Glomerular visceral epithelial cell (primary cell): Measurements from ENCODE around the gene ARSJ.

Source experiments
- DNase-seq: peaks from one replicate; pipeline ENCODE4 v3.0.0-alpha.2; 2016; ENCODE audit errors: extremely low spot score

ARSJ gene

GRCh38 chr4:113987382-113987941 lies 8.0 kb upstream of the ARSJ start:
- DNase-seq, result no peak

DNA sequence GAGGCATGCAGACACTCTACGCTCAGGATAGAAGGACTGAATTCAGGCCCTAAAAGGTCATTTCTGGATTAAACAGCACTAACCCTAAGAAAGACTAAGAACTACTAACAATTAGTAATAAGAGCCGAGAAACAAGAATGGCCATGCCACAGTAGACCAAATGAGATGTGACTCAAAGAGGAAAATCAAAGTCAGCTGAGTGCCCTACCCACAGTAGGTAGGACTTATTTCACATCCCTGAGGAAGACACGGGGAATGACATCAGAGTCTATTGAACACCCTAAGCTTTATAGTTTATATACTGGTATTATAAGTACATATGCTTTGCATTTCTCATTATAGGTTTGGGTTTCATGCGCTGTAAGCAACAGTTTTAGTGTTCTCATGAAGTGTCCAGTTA lies 2.7 kb upstream of the ARSJ start:
- no peak for DNase-seq

DNA sequence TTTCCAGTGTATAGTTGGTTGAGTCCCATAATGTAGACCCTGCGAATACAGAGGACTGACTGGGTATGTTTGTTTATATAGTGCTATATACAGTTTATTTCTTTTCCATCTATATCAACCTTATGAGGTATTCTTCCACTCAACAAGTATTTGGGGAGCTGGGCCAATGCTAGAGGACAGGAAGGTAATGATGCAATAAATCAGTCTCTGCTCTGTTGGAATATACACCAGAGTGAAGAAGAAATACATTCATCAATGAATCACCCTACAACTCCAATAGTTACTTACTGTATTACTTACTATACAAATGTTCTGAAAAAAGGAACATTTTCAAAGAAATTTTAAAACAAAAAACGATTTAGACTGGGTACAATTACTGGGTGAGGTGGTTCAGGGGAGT lies 2.1 kb upstream of the ARSJ start:
- no peak for DNase-seq

GRCh38 chr4:113979905-113980615 lies 613 bp upstream of the ARSJ start:
- DNase-seq, result no peak

DNA sequence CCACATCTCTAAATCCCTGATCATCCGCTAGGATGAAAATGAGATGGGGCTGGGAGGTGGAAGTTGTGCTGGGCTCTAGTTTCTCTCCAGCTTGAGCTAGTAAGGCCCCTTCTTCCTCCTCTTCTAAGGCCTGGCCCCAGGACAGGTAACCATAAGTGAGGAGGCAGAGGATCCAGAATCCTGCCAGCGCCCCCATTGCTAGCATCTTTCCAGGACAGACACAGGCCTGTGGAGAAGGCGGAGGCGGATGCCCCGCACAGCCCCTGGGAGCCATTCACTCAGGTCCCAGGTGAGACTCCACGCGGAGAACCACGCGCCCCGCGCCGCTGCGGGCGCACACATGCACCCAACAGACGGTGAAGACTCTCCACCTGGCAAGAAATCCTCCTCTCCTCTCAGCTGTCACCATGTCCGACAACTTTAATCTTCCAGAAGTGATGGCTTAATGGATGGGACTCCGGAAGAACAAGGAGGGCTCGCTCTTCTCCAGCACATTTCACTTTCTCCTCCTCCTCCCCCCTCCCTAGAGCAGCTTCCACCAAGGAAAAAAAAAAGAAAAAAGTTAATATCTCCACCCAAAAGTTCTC lies 793 bp downstream of the ARSJ start:
- peak; percentile 36 for DNase-seq

DNA sequence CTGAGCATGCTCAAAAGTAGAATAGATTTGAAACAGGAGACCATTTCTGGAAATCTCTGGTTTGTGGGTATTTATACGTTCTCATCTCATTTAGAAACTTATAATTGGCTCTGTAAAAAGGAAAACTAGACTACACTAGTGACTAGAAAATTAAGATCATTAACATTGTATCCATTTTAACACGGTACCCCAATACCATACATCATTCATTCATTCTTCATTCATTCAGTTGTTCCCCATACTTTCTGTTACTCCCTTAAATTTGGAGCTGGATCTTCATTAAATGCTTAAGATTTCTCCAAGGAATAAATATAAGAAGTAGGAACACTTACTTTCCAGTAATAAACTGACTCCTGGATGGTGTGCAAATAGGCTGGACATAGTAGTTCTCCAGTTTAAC lies 1.3 kb downstream of the ARSJ start:
- no peak for DNase-seq

GRCh38 chr4:113977526-113977855 lies 2.0 kb downstream of the ARSJ start:
- no peak for DNase-seq

GRCh38 chr4:113976741-113977525 lies 2.5 kb downstream of the ARSJ start:
- no peak for DNase-seq

GRCh38 chr4:113975578-113975977 lies 3.9 kb downstream of the ARSJ start:
- no peak for DNase-seq

DNA sequence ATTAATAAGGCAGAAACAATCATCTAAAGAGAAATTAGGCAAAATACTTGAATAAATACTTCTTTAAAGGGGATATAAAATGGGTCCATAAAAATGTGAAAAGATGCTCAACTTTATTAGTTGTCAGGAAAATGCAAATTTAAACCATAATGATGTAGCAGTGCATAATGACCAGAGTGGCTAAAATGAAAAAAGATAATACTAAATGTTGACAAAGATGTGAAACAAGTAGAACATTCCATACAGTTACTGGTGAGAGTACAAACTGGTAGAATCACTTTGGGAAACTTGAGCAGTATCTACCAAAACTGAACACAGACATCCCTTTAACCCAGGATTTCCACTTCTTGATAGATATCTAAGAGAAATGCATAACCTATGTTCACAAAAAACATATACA lies 5.0 kb downstream of the ARSJ start:
- no peak for DNase-seq

- DNase-seq, result no peak
These were observed 6.1 kb downstream of the ARSJ start for GRCh38 chr4:113973345-113973744.

GRCh38 chr4:113972781-113973180 lies 6.7 kb downstream of the ARSJ start:
- DNase-seq, result no peak

DNA sequence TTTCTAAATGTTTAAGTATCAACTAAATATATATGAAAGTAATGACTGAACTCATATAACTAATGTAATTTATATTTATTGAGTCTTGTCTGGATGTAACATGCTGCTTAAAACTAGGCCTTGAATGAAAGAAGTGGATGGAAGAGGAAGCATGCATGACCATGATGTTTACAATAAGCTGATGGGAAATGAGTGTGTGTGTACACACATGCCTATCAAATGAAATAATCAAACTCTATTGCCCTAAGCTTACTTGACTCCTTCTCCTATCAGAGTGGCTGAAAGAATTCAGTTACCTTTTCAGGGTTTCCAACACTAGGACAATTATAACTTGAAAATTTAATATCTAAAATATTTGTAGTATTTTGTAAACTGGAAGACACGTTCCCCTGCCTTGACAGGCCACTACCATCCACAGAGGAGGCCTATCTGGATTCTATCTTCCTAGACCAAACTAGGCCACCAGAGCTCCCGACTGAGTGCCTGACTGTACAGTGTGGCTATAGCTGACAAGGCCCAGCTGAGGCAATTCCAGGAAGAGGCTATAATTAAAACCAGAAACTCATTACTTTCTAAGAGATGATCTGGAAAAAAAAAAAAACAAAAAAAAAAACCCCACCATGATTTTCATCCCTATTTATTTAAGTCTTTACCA lies 7.6 kb downstream of the ARSJ start:
- DNase-seq, result no peak

DNA sequence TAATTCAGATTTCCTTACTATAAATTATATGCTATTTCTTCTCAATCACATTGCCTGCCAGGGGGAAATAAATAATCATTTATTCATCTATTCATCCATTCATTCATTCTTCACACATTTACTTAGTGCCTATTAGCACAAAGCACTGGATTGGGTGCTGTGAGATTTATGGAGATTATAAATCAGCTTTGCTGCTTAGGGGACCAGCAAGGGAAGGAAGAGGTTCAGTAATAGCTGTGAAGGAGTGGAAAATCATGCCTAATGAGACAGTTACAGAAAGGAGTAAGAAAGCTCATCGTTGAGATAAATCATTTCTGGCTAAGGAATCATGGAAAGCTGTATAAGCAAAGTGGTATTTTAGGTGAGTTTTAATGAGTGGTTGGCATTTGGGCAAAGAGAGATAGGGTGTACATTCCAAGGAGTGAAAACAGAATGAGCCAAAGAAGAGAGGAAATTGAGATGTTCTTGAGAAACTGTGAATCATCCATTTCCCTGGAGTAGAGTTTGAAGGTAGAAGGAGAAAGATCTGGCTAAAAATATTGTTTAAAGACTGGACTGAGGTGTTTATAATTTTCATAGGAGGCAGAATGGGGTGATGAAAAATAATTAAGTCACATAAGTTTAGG lies 9.6 kb downstream of the ARSJ start:
- no peak for DNase-seq

GRCh38 chr4:113968473-113968872 lies 11.0 kb downstream of the ARSJ start:
- DNase-seq, result no peak

GRCh38 chr4:113967687-113968086 lies 11.8 kb downstream of the ARSJ start:
- DNase-seq, result no peak

DNA sequence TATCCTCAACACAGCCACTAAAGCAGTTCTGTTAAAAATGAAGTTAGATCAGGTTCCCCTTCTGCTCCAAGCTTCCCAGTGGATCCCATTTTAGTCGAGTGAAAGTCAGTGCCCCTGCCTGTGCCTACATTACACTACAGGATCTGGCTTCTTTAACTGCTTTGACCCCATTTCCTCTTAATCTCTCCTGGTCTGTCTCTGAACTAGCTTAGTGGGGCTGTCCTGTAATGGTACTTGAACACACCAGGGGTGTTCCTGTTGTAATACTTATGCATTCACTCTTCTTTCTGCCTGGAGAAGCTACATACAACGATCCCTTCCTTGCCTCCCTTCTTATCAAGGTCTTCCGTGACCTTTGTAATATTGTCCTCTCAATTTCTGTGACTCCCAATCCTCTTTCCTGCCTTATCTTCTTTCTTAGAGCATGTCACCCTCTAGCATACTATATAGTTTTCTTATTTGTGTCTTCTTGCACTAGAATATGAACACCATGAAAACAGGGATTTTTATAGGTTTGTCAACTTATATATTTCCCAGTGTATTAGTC lies 16.7 kb downstream of the ARSJ start:
- no peak for DNase-seq

DNA sequence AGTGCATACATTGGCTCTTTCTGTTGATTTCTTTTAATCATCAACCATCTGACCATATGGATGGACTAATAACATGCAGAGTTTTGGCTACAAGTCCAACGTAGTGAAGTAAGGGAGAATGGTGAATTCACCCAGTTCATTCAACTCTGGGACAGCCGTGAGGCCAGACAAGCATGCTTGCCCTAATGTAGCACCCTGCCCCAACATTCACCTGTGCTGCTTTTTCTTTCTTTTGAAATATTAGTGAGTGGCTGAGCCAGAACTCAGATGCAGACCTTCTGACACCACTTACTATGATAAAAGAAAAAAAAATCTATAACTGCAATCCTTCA lies 17.5 kb downstream of the ARSJ start:
- no peak for DNase-seq

GRCh38 chr4:113960684-113961321 lies 18.6 kb downstream of the ARSJ start:
- no peak for DNase-seq

DNA sequence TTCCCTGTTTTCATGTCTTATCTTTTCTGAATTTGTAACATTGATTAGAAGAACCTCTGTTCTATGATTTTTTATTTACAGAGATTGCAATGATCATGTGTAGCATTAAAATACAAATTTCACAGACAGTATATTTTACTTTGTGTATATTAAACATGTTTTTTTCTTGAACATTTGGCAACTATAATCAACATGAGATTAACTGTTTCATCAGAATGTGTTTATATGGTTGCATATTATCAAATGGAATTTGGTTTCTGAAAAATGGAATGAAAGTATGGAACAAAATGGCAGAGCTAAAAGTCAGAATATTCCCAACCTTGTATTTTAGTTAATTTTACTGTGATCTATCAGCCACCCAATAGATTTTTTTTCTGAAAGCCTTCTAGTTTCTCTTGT lies 19.9 kb downstream of the ARSJ start:
- no peak for DNase-seq
